Mononuclear cell (primary cell): ENCODE results near the gene GNB1L. TPM values are rescaled to one million over a fixed set of nuclear protein-coding genes. Genes with fewer than 3 reads are reported as not detected.

ENCODE experiments used
- H3K27me3 ChIP-seq: 2 replicates; pipeline ENCODE4 v1.6.0; 2011; ENCODE audit warnings: low read length, control low read depth; ENCODE audit not compliant: insufficient read depth
- H3K4me1 ChIP-seq: 2 replicates; pipeline ENCODE4 v1.5.1; 2011; ENCODE audit warnings: mild to moderate bottlenecking, low read length, control low read depth; ENCODE audit not compliant: insufficient read depth
- H3K4me3 ChIP-seq: 2 replicates; pipeline ENCODE4 v1.5.1; 2011; ENCODE audit warnings: mild to moderate bottlenecking, low read length, moderate library complexity
- H3K9me3 ChIP-seq: 2 replicates; pipeline ENCODE4 v1.5.1; 2011; ENCODE audit warnings: low read depth, mild to moderate bottlenecking, control low read depth, low read length
- total RNA-seq: library from RNA; depleted of rRNA; stranded (reverse); fragments of >200 nt; gene quantifications from one replicate; pipeline ENCODE4 v1.2.3, GENCODE V29; 2012

GNB1L gene
- total RNA-seq, 1 donor: 1.0 TPM

DNA sequence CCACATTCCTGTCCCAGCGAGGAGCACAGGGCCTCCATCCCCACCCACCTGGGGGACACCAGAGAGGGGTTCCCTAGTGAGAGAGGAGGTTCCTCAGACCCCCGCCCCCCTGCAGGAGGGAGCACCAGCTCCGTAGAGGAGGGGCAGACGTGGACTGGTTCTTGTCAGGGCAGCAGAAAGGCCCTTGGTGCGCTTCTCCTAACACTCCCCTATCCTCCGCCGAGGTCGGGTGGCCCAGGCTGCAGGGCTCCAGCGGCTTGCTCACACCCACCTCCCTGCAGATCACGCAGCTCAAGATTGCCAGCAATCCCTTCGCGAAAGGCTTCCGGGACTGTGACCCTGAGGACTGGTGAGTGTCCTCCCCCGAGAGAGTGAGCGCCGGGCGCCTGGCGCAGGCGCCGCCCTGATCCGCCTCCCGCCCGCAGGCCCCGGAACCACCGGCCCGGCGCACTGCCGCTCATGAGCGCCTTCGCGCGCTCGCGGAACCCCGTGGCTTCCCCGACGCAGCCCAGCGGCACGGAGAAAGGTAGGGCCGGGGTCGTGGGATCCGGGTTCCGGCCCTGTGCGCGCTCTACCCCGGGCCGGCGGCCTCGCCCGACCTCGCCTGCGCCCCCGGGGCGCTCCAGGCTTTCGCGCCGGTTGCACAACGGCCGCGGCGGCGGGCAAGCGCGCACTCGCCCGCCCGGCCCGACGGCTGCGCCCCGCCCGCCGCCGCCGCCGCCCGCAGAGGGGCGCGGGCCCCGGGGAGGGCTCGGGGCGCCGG, 89.0 kb downstream of the GNB1L start:
- Histone ChIP-seq H3K9me3 (no peaks in the 10 kb centered on the region), H3K4me1 (peaks cover 11% of the 10 kb centered on the region), H3K27me3 (peaks cover 78% of the 10 kb centered on the region), H3K4me3 (no peak overlapping the region)

DNA sequence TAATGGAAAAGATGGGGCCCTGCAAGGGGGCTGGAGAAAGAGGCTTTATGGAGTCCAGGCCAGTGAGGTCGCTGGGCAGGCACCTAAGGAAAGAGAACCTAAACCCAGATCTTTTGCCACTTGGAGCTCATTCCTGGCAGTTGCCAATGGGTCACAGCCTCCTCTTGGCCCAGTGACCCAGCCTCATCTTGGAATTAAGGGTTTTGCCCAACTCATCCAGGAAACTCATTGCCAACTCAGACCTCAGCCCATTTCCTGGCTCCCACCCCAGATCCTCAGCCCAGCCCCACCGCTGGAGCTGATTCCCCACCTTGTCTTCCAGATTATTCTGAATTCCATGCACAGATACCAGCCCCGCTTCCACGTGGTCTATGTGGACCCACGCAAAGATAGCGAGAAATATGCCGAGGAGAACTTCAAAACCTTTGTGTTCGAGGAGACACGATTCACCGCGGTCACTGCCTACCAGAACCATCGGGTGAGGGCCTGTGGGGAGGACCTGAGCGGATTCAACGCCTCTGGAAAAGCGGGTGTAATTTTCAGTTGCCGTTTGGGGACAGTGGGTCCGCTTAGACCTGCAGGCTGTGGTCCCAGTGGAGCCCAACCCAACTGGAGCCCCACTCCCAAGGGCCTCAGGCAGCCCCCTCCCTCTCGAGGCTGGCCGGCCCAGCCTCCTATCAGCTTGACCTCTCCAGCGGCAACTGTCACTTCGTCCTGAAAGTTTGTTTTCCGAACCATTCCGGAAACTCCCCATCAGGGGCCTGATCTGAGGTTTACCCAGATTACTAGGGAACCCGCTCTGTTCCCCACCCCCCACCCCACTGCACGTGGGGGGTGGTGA, 89.8 kb downstream of the GNB1L start:
- Histone ChIP-seq H3K4me1 (peaks cover 11% of the 10 kb centered on the region), H3K9me3 (no peaks in the 10 kb centered on the region), H3K4me3 (no peak overlapping the region), H3K27me3 (peaks cover 76% of the 10 kb centered on the region)

DNA sequence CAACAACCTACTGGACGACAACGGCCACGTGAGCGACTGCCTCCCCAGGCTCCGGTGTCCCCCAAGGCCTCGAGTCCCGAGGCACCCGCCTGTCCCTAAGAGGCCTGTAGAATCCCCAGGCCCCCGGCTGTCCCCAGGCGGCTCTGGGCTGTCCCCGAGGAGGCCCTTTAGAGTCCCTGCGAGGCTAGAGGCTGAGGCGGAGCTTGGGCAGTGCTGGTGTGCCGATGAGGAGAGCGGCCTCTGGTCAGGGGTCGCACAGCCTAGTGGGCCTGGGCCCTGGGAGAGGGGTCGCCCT, 90.4 kb downstream of the GNB1L start:
- Histone ChIP-seq H3K4me3 (no peak overlapping the region), H3K9me3 (no peaks in the 10 kb centered on the region), H3K4me1 (peaks cover 17% of the 10 kb centered on the region), H3K27me3 (peaks cover 77% of the 10 kb centered on the region)

DNA sequence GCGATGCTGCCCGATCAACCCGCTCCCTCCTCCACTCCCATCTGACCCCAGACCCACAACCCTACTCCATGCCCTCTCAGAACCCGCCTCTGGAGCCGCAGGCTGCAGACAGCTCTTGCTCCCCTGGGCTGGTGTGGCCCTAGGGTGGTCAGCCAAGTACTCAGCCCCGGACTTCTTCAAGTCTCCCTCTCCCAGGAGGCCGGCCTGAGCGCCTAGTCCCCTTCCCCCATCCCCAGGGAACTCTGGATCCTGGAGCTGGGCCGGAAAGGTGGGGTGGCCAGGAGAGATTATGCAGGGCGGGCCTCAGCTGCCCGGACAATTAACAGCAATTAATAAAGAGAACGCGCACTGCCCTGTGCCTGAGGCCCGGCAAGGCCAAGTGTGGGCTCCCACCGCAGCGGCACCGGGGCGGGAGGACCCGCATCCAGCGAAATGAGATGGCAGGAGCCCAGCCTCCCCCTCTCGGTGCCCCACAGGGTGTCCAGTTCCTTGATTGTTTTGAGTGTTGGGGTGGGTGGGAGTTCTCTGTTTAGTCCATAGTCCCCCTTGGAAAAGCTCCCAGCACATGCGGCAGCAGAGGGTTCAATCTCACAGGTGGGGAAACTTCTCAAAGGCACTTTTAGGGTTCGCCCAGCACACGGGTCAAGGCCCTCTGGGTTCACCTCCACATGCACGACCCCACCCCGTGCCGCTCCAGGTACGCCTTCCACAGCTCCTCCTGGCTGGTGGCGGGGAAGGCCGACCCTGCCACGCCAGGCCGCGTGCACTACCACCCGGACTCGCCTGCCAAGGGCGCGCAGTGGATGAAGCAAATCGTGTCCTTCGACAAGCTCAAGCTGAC, 91.0 kb downstream of the GNB1L start:
- Histone ChIP-seq H3K27me3 (peaks cover 78% of the 10 kb centered on the region), H3K9me3 (no peaks in the 10 kb centered on the region), H3K4me1 (peaks cover 17% of the 10 kb centered on the region), H3K4me3 (no peak overlapping the region)

DNA sequence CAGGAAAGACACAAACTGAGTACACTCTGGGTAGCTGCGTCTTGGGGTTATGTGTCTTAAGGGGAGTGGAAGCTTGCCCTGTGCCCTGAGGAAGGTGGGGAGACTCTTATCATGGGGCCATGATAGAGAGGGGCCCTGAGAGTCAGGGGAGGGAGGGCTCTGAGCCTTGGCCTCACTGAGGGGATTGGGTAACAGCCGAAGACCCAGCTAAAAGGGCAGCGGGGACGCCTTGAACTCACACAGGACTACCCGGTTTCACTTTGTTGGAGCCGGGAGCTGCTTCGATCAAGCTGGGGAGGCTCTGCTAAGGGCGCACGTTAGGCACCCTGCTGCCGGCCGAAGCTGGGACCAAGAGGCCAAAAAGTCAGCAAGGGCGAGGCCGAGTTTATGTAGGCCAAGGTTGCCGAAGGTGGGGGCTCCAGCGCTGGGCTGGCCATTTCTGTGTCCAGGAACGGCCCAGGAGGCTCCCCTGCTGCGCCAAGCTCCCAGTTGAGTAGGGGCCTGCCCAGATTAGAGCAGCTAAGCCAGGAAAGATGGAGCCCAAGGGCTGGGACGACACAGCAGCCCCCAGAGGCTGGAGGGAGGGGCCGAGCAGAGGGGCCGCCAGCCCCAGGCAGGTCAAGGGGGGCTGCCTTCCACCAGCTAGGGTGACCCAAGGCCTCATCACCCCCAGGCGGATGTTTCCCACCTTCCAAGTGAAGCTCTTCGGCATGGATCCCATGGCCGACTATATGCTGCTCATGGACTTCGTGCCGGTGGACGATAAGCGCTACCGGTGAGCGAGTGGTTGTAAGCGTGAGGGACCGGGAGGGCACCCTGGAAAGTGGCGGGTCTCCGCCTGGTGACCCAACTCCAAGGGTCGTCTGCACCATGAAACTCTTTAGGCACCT, 91.9 kb downstream of the GNB1L start:
- Histone ChIP-seq H3K4me3 (no peak overlapping the region), H3K9me3 (no peaks in the 10 kb centered on the region), H3K27me3 (peaks cover 76% of the 10 kb centered on the region), H3K4me1 (peaks cover 17% of the 10 kb centered on the region)

DNA sequence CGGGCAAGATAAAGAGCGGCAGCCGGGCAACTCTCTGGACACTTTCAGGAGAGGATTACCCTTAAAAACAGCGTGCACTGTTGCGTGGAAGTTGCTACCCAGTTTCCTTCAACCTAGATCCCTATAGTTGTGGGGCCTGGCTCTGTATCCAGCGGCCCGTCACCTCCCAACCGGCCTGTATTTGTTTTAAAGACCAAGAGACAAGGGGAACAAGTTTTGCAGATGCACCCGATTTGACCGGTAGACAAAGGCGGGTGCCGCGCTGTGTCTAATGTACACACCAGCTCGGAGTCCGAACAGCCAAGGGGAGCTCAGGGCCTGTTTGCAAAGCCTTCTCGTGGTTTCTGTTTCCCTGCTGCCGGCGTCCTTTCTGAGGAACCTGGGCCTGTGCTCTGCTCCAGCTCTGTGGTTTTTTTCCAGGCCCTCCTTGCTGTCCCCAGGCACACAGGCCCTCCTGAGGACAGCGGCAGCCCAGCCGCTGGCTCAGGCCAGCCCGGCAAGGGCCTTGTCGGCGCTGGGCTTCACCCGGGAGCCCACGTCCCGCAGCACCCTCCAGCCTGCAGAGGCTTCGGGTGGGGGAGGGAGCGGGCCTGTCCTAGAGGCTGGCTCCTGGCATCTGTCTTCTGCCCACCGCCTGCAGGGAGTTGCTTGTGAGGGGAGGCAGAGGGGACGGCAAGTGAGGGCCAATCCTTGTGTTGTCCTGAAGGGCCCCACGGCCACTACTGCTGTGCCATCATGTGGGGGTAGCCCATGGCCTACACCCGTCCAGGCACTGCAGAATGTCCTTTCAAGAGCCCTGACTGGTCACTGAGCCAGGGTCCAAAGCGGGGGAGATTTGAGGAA, 92.7 kb downstream of the GNB1L start:
- peaks cover 74% of the 10 kb centered on the region for H3K27me3 ChIP-seq
- H3K4me3 ChIP-seq: no peak overlapping the region
- no peaks in the 10 kb centered on the region for H3K9me3 ChIP-seq
- H3K4me1 ChIP-seq: peaks cover 15% of the 10 kb centered on the region

DNA sequence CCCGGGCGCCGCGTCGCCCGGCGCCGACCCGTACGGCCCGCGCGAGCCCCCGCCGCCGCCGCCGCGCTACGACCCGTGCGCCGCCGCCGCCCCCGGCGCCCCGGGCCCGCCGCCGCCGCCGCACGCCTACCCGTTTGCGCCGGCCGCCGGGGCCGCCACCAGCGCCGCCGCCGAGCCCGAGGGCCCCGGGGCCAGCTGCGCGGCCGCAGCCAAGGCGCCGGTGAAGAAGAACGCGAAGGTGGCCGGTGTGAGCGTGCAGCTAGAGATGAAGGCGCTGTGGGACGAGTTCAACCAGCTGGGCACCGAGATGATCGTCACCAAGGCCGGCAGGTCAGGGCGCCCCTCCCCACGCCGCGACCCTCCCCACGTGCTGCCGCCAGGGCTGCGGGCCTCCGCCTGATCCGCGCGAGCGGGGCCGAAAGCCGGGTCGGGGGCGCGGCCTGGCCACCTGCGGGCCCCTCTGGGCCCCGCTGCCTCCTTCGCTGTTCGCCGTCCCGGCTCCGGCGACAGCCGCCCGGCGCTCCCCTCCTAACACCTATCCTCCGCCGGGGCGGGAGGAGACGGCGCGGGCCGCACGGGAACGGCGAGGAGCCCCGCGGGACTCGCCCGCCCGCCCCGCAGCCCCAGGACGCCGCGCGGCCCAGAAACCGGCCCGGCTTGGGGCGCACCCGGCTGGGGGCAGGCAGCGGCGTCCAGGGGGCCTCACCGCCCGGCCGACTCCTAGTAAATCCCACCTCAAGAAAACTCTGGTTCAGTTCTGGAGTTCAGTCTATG, 93.5 kb downstream of the GNB1L start:
- H3K4me3 ChIP-seq: no peak overlapping the region
- H3K4me1 ChIP-seq: peaks cover 19% of the 10 kb centered on the region
- no peaks in the 10 kb centered on the region for H3K9me3 ChIP-seq
- H3K27me3 ChIP-seq: peaks cover 74% of the 10 kb centered on the region

DNA sequence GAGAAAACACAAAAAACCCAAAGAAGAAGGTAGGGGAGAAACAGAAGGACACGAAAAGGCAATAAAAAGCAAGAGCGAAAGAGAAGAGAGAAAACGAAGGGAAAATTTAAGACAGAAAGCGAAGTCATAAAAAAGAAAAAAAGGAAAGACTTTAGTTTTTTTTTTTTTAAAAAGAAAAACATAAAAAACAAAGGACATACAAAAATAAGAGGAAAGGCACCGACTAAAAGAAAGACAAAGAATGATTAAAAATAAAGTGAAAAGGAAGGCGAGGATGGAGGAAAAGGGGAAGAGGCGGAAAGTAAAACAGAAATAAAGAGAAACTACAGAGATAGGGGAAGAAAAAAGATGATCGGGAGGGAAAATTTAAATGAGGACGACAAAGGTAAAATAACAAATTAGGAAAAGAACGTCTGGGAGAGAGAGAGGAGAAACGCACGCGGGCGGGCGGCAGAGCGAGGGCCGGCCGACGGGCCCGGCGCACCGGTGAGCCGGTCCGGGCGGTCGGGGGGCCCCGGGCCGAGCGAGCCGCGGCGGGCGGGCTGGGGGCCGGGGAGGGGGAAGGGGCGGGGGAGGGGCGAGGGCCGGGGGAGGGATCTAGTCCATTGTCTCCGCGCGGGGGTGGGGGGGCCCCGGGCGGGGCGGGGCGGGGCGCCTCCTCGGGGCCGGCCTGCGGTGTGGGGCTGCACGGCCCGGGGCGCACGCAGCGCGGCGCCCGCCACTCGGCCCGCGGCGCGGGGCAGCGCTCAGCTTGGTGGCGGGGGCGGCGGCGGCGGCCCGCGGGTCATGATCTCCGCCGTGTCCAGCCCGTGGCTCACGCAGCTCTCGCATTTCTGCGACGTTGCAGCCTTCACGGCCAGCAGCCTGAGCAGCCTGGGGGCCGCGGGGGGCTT, 94.4 kb downstream of the GNB1L start, which contains the start of gene TBX1:
Gene TBX1 (plus strand): TSS at position 721 of the 893 bp plus-strand sequence. CDS start 66 bp downstream, at position 787.
- H3K9me3 ChIP-seq: no peaks in the 10 kb centered on the region
- H3K4me1 ChIP-seq: peaks cover 23% of the 10 kb centered on the region
- H3K4me3 ChIP-seq: no peak within 1 kb of the TSS
- H3K27me3 ChIP-seq: peaks cover 76% of the 10 kb centered on the region

DNA sequence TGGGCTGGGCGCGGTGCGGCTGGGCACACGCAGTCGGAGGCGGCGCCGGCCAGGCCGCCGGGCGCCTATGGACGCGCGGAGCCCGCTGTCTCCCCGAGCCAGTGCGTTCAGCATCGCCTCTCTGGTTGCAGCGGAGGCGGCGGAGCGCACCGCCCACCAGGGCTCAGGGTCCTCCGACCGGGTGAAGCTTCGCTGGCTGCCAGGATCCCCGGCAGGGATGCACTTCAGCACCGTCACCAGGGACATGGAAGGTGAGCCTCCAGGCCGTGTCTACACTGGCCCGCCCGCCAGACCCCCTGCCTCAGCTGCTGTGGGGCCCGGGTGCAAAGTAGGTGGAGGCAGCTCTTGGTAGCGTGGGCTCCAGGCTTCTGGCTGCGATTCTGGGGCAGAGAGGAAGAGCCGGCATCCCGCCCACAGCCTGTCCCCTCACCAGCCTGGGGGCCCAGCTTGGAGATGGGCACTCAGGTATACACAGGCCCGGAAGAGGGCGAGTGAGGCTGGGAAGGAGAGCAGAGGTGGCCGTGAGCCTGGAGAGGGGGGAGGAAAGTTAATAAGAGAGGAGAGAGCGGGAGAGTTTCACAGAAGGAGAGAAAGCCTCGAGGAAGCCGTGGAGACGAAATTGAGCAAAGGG, 95.1 kb downstream of the GNB1L start:
- Histone ChIP-seq H3K4me1 (peaks cover 23% of the 10 kb centered on the region), H3K4me3 (no peak overlapping the region), H3K27me3 (peaks cover 73% of the 10 kb centered on the region), H3K9me3 (no peaks in the 10 kb centered on the region)

DNA sequence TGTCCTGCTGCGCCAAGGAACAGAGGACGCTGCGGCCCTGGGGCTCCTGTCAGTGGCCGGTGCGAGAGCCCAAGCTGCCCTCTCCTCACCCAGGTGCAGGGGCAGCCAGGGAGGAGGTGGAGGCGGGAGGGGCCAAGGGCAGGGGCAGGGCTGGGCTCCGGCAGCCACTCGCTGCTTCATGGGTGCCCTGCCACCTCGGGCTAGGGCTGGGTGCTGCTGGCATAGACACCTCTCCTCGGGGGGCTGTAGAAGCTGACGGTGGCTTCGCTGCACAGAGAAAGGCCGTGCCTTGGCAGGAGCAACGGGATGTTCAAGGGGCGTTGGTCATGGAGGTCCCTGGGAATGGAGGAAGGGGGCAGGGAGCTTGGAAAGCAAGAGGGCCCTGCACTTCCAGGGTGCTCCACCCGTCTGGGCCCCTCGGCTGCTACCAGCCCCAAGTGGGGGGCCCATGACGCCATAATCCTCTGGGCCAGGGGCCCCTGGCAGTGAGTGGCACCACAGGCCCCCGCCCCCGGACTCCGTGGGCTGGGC, 95.7 kb downstream of the GNB1L start:
- Histone ChIP-seq H3K4me3 (no peak overlapping the region), H3K27me3 (peaks cover 73% of the 10 kb centered on the region), H3K9me3 (no peaks in the 10 kb centered on the region), H3K4me1 (peaks cover 23% of the 10 kb centered on the region)

DNA sequence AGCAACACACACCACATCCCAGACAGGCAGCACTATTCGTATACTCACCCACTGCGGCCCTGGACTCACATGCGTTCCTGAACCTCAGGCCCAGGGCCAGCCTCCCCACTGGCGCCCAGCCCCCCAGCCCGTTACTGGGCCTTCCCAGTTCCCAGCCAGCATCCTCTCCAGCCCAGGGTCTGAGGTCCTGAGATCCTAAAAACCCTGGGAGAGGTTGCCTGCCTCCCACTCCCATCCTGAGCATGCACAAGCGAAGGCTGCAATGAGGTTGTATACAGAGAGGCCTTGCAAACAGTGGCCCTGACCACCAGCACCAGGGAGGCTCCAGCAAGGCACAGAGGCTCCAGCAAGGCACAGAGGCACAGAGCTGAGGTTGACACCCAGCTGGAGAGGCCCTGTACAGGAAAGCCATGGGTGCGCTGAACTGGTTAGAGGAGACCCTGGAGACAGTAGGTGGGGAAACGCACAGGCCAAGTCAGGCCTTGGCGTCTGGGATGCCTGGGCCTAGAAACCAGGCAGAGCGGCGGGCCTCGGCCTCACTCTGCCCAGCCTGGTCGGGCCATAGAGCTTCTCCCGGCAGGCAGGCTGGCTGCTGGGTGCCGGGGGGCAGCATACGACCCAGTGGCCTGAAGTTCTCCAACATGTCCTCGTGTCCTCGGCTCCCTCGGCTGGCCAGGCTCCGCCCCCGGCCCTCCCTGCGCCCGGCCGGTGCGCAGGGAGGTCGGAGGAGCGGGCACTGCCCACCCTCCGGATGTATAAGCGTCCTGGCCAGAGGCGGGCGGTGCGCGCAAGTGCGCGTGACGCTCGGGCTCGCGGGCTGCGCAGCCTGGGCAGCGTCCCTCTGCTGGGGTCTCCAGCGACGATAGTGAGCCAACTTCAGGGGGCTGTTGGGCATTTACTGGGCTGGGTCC, 96.4 kb downstream of the GNB1L start:
- H3K9me3 ChIP-seq: no peaks in the 10 kb centered on the region
- peaks cover 73% of the 10 kb centered on the region for H3K27me3 ChIP-seq
- H3K4me3 ChIP-seq: no peak overlapping the region
- peaks cover 23% of the 10 kb centered on the region for H3K4me1 ChIP-seq
